Measurements from ENCODE around the gene FAM32A. TPM values are rescaled to one million over a fixed set of nuclear protein-coding genes. Genes with fewer than 3 reads are reported as not detected.

FAM32A gene
- total RNA-seq, 1 experiment from 2014 or later, result 44.6 TPM

DNA sequence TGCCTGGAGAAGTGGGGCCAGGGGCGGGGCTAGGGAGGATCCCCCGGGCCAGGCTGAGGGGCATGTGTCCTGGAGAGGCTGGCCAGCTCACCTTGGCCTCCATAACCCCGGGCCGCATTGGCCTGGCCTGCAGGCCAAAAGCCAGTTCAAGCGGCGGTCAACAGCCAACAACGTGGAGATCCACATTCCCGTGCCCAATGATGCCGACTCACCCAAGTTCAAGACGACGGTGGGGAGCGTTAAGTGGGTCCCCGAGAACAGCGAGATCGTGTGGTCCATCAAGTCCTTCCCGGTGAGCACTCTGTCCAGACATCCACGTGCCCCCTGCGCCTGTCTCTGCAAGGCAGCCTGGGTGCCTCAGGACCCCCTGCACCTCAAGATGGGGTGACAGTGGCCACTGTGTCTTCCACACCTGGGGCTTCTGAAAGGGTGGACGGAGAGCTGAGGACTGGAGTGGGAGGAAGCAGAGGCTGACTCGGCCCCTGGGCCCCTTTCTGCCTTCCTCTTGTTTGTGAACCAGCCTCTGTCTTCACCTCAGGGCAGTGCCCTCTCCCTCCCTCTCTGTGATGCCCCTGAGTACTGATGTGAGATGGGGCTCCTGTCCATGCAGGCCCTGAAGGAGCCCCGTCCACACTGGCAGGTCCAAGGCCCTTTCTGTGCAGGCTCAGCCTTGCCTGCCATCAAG is 43.6 kb downstream of the FAM32A start:
- no peak overlapping the region for H3K4me3 ChIP-seq (ENCODE audit: low read depth in 2 of 2, low read length in 2 of 2)
- no peak for DNase-seq (ENCODE audit: low read depth, low spot score)
- CTCF ChIA-PET, result no interaction called here
- no peak overlapping the region for H3K27ac ChIP-seq (ENCODE audit: low read length)
- in situ Hi-C loops (cut with HindIII; ENCODE audit: low pct_unique_long_range_greater_than_20kb, low sequenced_read_pairs), result no loop called here
- POLR2A ChIA-PET, result no interaction called here
- H3K4me1 ChIP-seq (ENCODE audit: control insufficient read depth, insufficient read depth, low read length), result no peaks in the 10 kb centered on the region
- no peaks in the 10 kb centered on the region for H3K27me3 ChIP-seq (ENCODE audit: control insufficient read depth, insufficient read depth, low read length)
- no TSS peak for BruUV-seq (replicated peaks)
- ATAC-seq, result no peak
- TF ChIP-seq, protein P1, sequence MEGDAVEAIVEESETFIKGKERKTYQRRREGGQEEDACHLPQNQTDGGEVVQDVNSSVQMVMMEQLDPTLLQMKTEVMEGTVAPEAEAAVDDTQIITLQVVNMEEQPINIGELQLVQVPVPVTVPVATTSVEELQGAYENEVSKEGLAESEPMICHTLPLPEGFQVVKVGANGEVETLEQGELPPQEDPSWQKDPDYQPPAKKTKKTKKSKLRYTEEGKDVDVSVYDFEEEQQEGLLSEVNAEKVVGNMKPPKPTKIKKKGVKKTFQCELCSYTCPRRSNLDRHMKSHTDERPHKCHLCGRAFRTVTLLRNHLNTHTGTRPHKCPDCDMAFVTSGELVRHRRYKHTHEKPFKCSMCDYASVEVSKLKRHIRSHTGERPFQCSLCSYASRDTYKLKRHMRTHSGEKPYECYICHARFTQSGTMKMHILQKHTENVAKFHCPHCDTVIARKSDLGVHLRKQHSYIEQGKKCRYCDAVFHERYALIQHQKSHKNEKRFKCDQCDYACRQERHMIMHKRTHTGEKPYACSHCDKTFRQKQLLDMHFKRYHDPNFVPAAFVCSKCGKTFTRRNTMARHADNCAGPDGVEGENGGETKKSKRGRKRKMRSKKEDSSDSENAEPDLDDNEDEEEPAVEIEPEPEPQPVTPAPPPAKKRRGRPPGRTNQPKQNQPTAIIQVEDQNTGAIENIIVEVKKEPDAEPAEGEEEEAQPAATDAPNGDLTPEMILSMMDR (IDR thresholded peaks at IDR 0.05), result no peak
- TF ChIP-seq POLR2AphosphoS5 (IDR thresholded peaks at IDR 0.05; ENCODE audit: low read depth, low read length) (no peak), TCF7L2 (IDR thresholded peaks at IDR 0.05; ENCODE audit: low read depth, low read length) (no peak), SIN3A (IDR thresholded peaks at IDR 0.05; ENCODE audit: borderline replicate concordance, insufficient read depth, low read depth, low read length) (no peak)
- TF ChIP-seq, protein P2, sequence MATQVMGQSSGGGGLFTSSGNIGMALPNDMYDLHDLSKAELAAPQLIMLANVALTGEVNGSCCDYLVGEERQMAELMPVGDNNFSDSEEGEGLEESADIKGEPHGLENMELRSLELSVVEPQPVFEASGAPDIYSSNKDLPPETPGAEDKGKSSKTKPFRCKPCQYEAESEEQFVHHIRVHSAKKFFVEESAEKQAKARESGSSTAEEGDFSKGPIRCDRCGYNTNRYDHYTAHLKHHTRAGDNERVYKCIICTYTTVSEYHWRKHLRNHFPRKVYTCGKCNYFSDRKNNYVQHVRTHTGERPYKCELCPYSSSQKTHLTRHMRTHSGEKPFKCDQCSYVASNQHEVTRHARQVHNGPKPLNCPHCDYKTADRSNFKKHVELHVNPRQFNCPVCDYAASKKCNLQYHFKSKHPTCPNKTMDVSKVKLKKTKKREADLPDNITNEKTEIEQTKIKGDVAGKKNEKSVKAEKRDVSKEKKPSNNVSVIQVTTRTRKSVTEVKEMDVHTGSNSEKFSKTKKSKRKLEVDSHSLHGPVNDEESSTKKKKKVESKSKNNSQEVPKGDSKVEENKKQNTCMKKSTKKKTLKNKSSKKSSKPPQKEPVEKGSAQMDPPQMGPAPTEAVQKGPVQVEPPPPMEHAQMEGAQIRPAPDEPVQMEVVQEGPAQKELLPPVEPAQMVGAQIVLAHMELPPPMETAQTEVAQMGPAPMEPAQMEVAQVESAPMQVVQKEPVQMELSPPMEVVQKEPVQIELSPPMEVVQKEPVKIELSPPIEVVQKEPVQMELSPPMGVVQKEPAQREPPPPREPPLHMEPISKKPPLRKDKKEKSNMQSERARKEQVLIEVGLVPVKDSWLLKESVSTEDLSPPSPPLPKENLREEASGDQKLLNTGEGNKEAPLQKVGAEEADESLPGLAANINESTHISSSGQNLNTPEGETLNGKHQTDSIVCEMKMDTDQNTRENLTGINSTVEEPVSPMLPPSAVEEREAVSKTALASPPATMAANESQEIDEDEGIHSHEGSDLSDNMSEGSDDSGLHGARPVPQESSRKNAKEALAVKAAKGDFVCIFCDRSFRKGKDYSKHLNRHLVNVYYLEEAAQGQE (IDR thresholded peaks at IDR 0.05; ENCODE audit: insufficient read depth in 1 of 2, low read depth in 2 of 2, low read length in 1 of 2), result no peak
- H3K9me3 ChIP-seq (ENCODE audit: control insufficient read depth, insufficient read depth, low read depth, low read length), result no peaks in the 10 kb centered on the region
- intact Hi-C loops (cut with micrococcal nuclease; ENCODE audit: unreplicated experiment), result no loop called here
- 0 out of 2 replicates have a peak, but pooled peaks cover 2% of the 10 kb centered on the region for H3K36me3 ChIP-seq (ENCODE audit: control insufficient read depth, insufficient read depth, low read length)

DNA sequence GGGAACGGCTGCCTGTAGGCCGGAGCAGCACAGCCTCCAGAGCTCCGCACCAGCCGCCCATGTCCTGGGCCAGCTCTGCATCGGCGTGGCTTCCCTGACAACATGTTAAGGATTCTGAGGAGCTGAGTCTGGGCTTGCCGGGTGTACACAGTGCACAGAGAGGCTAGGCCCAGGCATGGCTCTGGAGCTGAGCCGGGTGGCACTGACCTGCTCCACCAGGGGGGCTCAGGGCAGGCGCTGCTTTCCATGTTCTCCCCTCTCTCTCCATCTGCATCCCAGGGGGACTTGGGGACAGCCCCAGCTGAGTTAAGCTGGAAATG is 44.1 kb downstream of the FAM32A start:
- CTCF ChIA-PET, result no interaction called here
- no TSS peak for BruUV-seq (replicated peaks)
- Histone ChIP-seq H3K27me3 (ENCODE audit: control insufficient read depth, insufficient read depth, low read length) (no peaks in the 10 kb centered on the region), H3K4me1 (ENCODE audit: control insufficient read depth, insufficient read depth, low read length) (no peaks in the 10 kb centered on the region), H3K4me3 (ENCODE audit: low read depth in 2 of 2, low read length in 2 of 2) (no peak overlapping the region), H3K9me3 (ENCODE audit: control insufficient read depth, insufficient read depth, low read depth, low read length) (no peaks in the 10 kb centered on the region), H3K27ac (ENCODE audit: low read length) (no peak overlapping the region), H3K36me3 (ENCODE audit: control insufficient read depth, insufficient read depth, low read length) (0 out of 2 replicates have a peak, but pooled peaks cover 2% of the 10 kb centered on the region)
- ATAC-seq, result no peak
- intact Hi-C loops (cut with micrococcal nuclease; ENCODE audit: unreplicated experiment), result no loop called here
- TF ChIP-seq, protein P1 (IDR thresholded peaks at IDR 0.05), result no peak
- TF ChIP-seq TCF7L2 (IDR thresholded peaks at IDR 0.05; ENCODE audit: low read depth, low read length) (no peak), POLR2AphosphoS5 (IDR thresholded peaks at IDR 0.05; ENCODE audit: low read depth, low read length) (no peak), SIN3A (IDR thresholded peaks at IDR 0.05; ENCODE audit: borderline replicate concordance, insufficient read depth, low read depth, low read length) (no peak)
- TF ChIP-seq, protein P2 (IDR thresholded peaks at IDR 0.05; ENCODE audit: insufficient read depth in 1 of 2, low read depth in 2 of 2, low read length in 1 of 2), result no peak
- in situ Hi-C loops (cut with HindIII; ENCODE audit: low pct_unique_long_range_greater_than_20kb, low sequenced_read_pairs), result no loop called here
- DNase-seq (ENCODE audit: low read depth, low spot score), result no peak
- POLR2A ChIA-PET, result no interaction called here
